ENCODE measurements around the gene NCAN.

DNA sequence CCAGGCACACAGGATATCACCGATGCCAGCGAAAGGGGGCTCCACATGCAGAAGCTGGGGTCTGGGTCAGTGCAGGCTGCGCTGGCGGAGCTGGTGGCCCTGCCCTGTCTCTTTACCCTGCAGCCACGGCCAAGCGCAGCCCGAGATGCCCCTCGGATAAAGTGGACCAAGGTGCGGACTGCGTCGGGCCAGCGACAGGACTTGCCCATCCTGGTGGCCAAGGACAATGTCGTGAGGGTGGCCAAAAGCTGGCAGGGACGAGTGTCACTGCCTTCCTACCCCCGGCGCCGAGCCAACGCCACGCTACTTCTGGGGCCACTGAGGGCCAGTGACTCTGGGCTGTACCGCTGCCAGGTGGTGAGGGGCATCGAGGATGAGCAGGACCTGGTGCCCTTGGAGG is 7.2 kb downstream of the NCAN start:
- TF ChIP-seq, protein P1, sequence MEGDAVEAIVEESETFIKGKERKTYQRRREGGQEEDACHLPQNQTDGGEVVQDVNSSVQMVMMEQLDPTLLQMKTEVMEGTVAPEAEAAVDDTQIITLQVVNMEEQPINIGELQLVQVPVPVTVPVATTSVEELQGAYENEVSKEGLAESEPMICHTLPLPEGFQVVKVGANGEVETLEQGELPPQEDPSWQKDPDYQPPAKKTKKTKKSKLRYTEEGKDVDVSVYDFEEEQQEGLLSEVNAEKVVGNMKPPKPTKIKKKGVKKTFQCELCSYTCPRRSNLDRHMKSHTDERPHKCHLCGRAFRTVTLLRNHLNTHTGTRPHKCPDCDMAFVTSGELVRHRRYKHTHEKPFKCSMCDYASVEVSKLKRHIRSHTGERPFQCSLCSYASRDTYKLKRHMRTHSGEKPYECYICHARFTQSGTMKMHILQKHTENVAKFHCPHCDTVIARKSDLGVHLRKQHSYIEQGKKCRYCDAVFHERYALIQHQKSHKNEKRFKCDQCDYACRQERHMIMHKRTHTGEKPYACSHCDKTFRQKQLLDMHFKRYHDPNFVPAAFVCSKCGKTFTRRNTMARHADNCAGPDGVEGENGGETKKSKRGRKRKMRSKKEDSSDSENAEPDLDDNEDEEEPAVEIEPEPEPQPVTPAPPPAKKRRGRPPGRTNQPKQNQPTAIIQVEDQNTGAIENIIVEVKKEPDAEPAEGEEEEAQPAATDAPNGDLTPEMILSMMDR (IDR thresholded peaks at IDR 0.05; ENCODE audit: poor library complexity), result no peak
- TF ChIP-seq EZH2 (IDR thresholded peaks at IDR 0.05; ENCODE audit: borderline replicate concordance), result no peak
- no peak for TF ChIP-seq EZH2phosphoT487 (IDR thresholded peaks at IDR 0.05; ENCODE audit: low read depth, severe bottlenecking, unreplicated experiment)
